Pancreas (tissue), 10 donors: ENCODE measurements around the gene AUH. TPM values are rescaled to one million over a fixed set of nuclear protein-coding genes. Genes with fewer than 3 reads are reported as not detected.

Experiments
- ATAC-seq, 4 donors: fragments of 200-7000 bp; cut with Tn5 transposase; one replicate each; pipeline versions ENCODE4 v1.8.0 to v1.9.1; 2020; ENCODE audit warnings: mild to moderate bottlenecking in 4 of 4, moderate library complexity in 4 of 4
- DNase-seq, 6 donors: peaks; one replicate each; pipeline ENCODE4 v3.0.0-alpha.2; 2020
- FAIRE-seq: peaks from 2 replicates; lab custom pipeline; 2012; peaks lifted over from hg19 to GRCh38; lab: Jason Lieb, UNC
- H3K27ac ChIP-seq, 4 donors: fragments of 200-600 bp; sonication (generic); 1 replicate in 3 of 4; 2 replicates in 1 of 4; pipeline versions ENCODE4 v1.5.0 to v1.8.0; 2020
- H3K27me3 ChIP-seq, 4 donors: fragments of 200-600 bp; one replicate each; pipeline ENCODE4 v1.8.0; 2021
- H3K36me3 ChIP-seq, 3 donors: fragments of 200-600 bp; sonication (generic) in 1 of 3; one replicate each; pipeline versions ENCODE4 v1.5.0 to v1.8.0; 2020 to 2021
- H3K4me1 ChIP-seq, 3 donors: fragments of 200-600 bp; one replicate each; pipeline ENCODE4 v1.8.0; 2021
- H3K4me3 ChIP-seq, 4 donors: fragments of 200-600 bp; sonication (generic) in 2 of 4; one replicate each; pipeline versions ENCODE4 v1.5.0 to v1.8.0; 2020 to 2021
- H3K9me3 ChIP-seq, 4 donors: fragments of 200-600 bp; one replicate each; pipeline ENCODE4 v1.8.0; 2021
- CTCF ChIP-seq, 4 donors: fragments of 200-600 bp; sonication (generic) in 3 of 4; IDR thresholded peaks; one replicate each; pipeline versions ENCODE4 v1.5.0 to v1.8.0; 2021; ENCODE audit warnings: antibody characterized with exemption in 4 of 4
- WGBS, 2 donors: extraction: QIAGEN DNeasy Blood & Tissue Kit; methylation state at CpG; one replicate each; pipeline ENCODE4 v1.1.7; 2013; 5-methylcytosine and 5-hydroxymethylcytosine counted together
- intact Hi-C, 3 donors: fragments of 100-400 bp; cut with DNase I; formaldehyde crosslinking; loops; one replicate each; pipeline versions ENCODE4 v1.11.1 to v1.14.2; 2022
- polyA plus RNA-seq, 2 donors: library from polyadenylated mRNA; stranded (reverse); fragments of 200-250 nt; gene quantifications; one replicate each; pipeline ENCODE4 v1.2.3, GENCODE V29; 2013
- total RNA-seq, 6 donors: library from RNA; stranded (reverse); fragmentation: NEBNext Ultra II Directional in 4 of 6; extraction: Animal tissue kit (Norgen Biotek cat#: 25700) in 4 of 6; gene quantifications; one replicate each; pipeline versions ENCODE4 v1.2.1 to v1.2.4, GENCODE V29; 2021 to 2023
- donor health status: healthy with polysubstance abuse.
- donor health status: DM: no; HTN: no; CAD: no; lungs with moderate emphysema.
- donor health status: DM: no; HTN: no; CAD: no.
- donor health status: control.
- donor health status: control.
- donor health status: Bipolar disorder and iron deficiency.
- donor health status: DM: yes; HTN: yes; CAD: no.
- donor health status: DM: no; HTN: no; CAD: no.
- donor health status: DM: no; HTN: no; CAD: no.
- donor health status: DM: yes; HTN: yes; CAD: no.

The AUH gene
- total and polyA plus RNA-seq, 8 donors, result 11.2 to 19.5 (median 14.7) TPM

GRCh38 chr9:91349115-91349555 lies 12.6 kb downstream of the AUH start:
- Histone ChIP-seq H3K9me3 (no peaks in the 10 kb centered on the region), H3K4me1 (peaks cover 0 to 10% (median 0%) of the 10 kb centered on the region in 3 donors), H3K27me3 (no peaks in the 10 kb centered on the region), H3K36me3 (peaks cover 0 to 9% (median 0%) of the 10 kb centered on the region in 3 donors), H3K27ac (no peak overlapping the region), H3K4me3 (no peak overlapping the region)
- DNase-seq (no peak), ATAC-seq (no peak), FAIRE-seq (no peak)
- intact Hi-C loops, result no loop called here
- no peak for TF ChIP-seq CTCF (IDR thresholded peaks at IDR 0.05)
- WGBS, 2 donors, result 76 to 77% methylated on average over 3 of the region's 3 CpGs

GRCh38 chr9:91348191-91348807 lies 13.4 kb downstream of the AUH start:
- intact Hi-C loops, result no loop called here
- Histone ChIP-seq H3K27ac (no peak overlapping the region), H3K9me3 (no peaks in the 10 kb centered on the region), H3K4me3 (no peak overlapping the region), H3K36me3 (peaks cover 0 to 9% (median 0%) of the 10 kb centered on the region in 3 donors), H3K4me1 (peaks cover 0 to 10% (median 0%) of the 10 kb centered on the region in 3 donors), H3K27me3 (no peaks in the 10 kb centered on the region)
- 29% methylated on average over 6 of the region's 6 CpGs for WGBS, 2 donors
- DNase-seq (no peak), FAIRE-seq (no peak), ATAC-seq (peak in 2 of 4 donors; percentile 24 to 32)
- TF ChIP-seq CTCF (IDR thresholded peaks at IDR 0.05), result no peak

- ATAC-seq, result no peak
- peak; percentile 67 for FAIRE-seq
- H3K27me3 ChIP-seq, result no peaks in the 10 kb centered on the region
- no peak overlapping the region for H3K27ac ChIP-seq
- no peaks in the 10 kb centered on the region for H3K9me3 ChIP-seq
- intact Hi-C loops, result no loop called here
- H3K36me3 ChIP-seq, result peaks cover 0 to 9% (median 0%) of the 10 kb centered on the region in 3 donors
- TF ChIP-seq CTCF (IDR thresholded peaks at IDR 0.05), result no peak
- H3K4me3 ChIP-seq, result no peak overlapping the region
- no peak for DNase-seq
- H3K4me1 ChIP-seq, result peaks cover 0 to 10% (median 0%) of the 10 kb centered on the region in 3 donors
Measured at GRCh38 chr9:91347377-91347776, 14.3 kb downstream of the AUH start.

GRCh38 chr9:91346644-91347043 lies 15.1 kb downstream of the AUH start:
- no peak for DNase-seq
- Histone ChIP-seq H3K27me3 (no peaks in the 10 kb centered on the region), H3K4me1 (peaks cover 0 to 12% (median 0%) of the 10 kb centered on the region in 3 donors), H3K36me3 (peaks cover 0 to 7% (median 0%) of the 10 kb centered on the region in 3 donors), H3K27ac (no peak overlapping the region), H3K9me3 (no peaks in the 10 kb centered on the region), H3K4me3 (no peak overlapping the region)
- no peak for ATAC-seq
- TF ChIP-seq CTCF (IDR thresholded peaks at IDR 0.05), result no peak
- intact Hi-C loops, result no loop called here
- no peak for FAIRE-seq
- WGBS, 2 donors, result 97 to 100% methylated on average over 1 of the region's 1 CpG

- ATAC-seq (no peak), DNase-seq (no peak), FAIRE-seq (no peak)
- 86 to 89% methylated on average over 4 of the region's 4 CpGs for WGBS, 2 donors
- no peak for TF ChIP-seq CTCF (IDR thresholded peaks at IDR 0.05)
- Histone ChIP-seq H3K36me3 (peaks cover 0 to under 1% (median 0%) of the 10 kb centered on the region in 3 donors), H3K4me3 (no peak overlapping the region), H3K9me3 (no peaks in the 10 kb centered on the region), H3K27ac (no peak overlapping the region), H3K4me1 (peaks cover 3 to 19% (median 5%) of the 10 kb centered on the region in 3 donors), H3K27me3 (no peaks in the 10 kb centered on the region)
- intact Hi-C loops, result no loop called here
Measured at GRCh38 chr9:91345978-91346377, 15.7 kb downstream of the AUH start.
